Measurements from ENCODE around the gene YJEFN3.

The YJEFN3 gene

GRCh38 chr19:19554074-19555023 lies 25.6 kb downstream of the YJEFN3 start:
- DNase-seq (ENCODE audit: low spot score): no peak

- DNase-seq (ENCODE audit: low spot score): no peak
Measured at GRCh38 chr19:19558055-19558454, 29.3 kb downstream of the YJEFN3 start.

GRCh38 chr19:19558636-19559035 lies 29.9 kb downstream of the YJEFN3 start:
- DNase-seq (ENCODE audit: low spot score): no peak

GRCh38 chr19:19559931-19560330 lies 31.2 kb downstream of the YJEFN3 start:
- no peak for DNase-seq (ENCODE audit: low spot score)

- DNase-seq (ENCODE audit: low spot score): no peak
Measured at GRCh38 chr19:19561946-19562664, 33.4 kb downstream of the YJEFN3 start.

GRCh38 chr19:19562665-19563347 lies 34.1 kb downstream of the YJEFN3 start:
- DNase-seq (ENCODE audit: low spot score): no peak

- DNase-seq (ENCODE audit: low spot score): no peak
Measured at GRCh38 chr19:19563348-19563848, 34.7 kb downstream of the YJEFN3 start.

- no peak for DNase-seq (ENCODE audit: low spot score)
Measured at GRCh38 chr19:19566306-19566705, 37.6 kb downstream of the YJEFN3 start.

- no peak for DNase-seq (ENCODE audit: low spot score)
Measured at GRCh38 chr19:19567391-19567790, 38.7 kb downstream of the YJEFN3 start.

- DNase-seq (ENCODE audit: low spot score): no peak
Measured at GRCh38 chr19:19568802-19569756, 40.4 kb downstream of the YJEFN3 start.

- DNase-seq (ENCODE audit: low spot score): no peak
Measured at GRCh38 chr19:19570571-19570970, 41.9 kb downstream of the YJEFN3 start.

- no peak for DNase-seq (ENCODE audit: low spot score)
Measured at GRCh38 chr19:19571071-19571786, 42.5 kb downstream of the YJEFN3 start.

- DNase-seq (ENCODE audit: low spot score): no peak
Measured at GRCh38 chr19:19575411-19575810, 46.7 kb downstream of the YJEFN3 start.

GRCh38 chr19:19578252-19578651 lies 49.5 kb downstream of the YJEFN3 start:
- no peak for DNase-seq (ENCODE audit: low spot score)

- no peak for DNase-seq (ENCODE audit: low spot score)
Measured at GRCh38 chr19:19579533-19580361, 51.0 kb downstream of the YJEFN3 start.

GRCh38 chr19:19580418-19580817 lies 51.7 kb downstream of the YJEFN3 start:
- no peak for DNase-seq (ENCODE audit: low spot score)

GRCh38 chr19:19581391-19581790 lies 52.7 kb downstream of the YJEFN3 start:
- no peak for DNase-seq (ENCODE audit: low spot score)

- no peak for DNase-seq (ENCODE audit: low spot score)
Measured at GRCh38 chr19:19582471-19582870, 53.8 kb downstream of the YJEFN3 start.

- DNase-seq (ENCODE audit: low spot score): no peak
Measured at GRCh38 chr19:19584356-19584755, 55.6 kb downstream of the YJEFN3 start.
